HG03060 (cell line): ENCODE results near the gene MSI2.

ENCODE experiments used
- ATAC-seq: cut with Tn5 transposase; IDR thresholded peaks from one replicate; pipeline ENCODE4 v1.9.1; 2021; ENCODE audit warnings: low read depth, moderate number of reproducible peaks; ENCODE audit not compliant: unreplicated experiment

The MSI2 gene

GRCh38 chr17:57514614-57515013 is 258.3 kb downstream of the MSI2 start:
- ATAC-seq = no peak

- ATAC-seq = no peak
These were observed 259.4 kb downstream of the MSI2 start for GRCh38 chr17:57515662-57516211.

- no peak for ATAC-seq
These were observed 260.2 kb downstream of the MSI2 start for GRCh38 chr17:57516290-57517230.

GRCh38 chr17:57517273-57517631 is 260.9 kb downstream of the MSI2 start:
- no peak for ATAC-seq

- ATAC-seq = no peak
These were observed 261.5 kb downstream of the MSI2 start for GRCh38 chr17:57517632-57518456.

- ATAC-seq = no peak
These were observed 262.6 kb downstream of the MSI2 start for GRCh38 chr17:57518587-57519581.

- ATAC-seq = no peak
These were observed 263.5 kb downstream of the MSI2 start for GRCh38 chr17:57519800-57520199.

- ATAC-seq = no peak
These were observed 265.3 kb downstream of the MSI2 start for GRCh38 chr17:57521606-57522005.

- ATAC-seq = no peak
These were observed 266.0 kb downstream of the MSI2 start for GRCh38 chr17:57522042-57523005.

- ATAC-seq = no peak
These were observed 267.8 kb downstream of the MSI2 start for GRCh38 chr17:57523926-57524632.

GRCh38 chr17:57524839-57525568 is 268.7 kb downstream of the MSI2 start:
- ATAC-seq = no peak

- no peak for ATAC-seq
These were observed 271.1 kb downstream of the MSI2 start for GRCh38 chr17:57527221-57528057.

GRCh38 chr17:57528058-57528451 is 271.7 kb downstream of the MSI2 start:
- ATAC-seq = no peak

GRCh38 chr17:57530026-57530425 is 273.7 kb downstream of the MSI2 start:
- no peak for ATAC-seq

GRCh38 chr17:57530508-57530907 is 274.2 kb downstream of the MSI2 start:
- ATAC-seq = no peak

- no peak for ATAC-seq
These were observed 274.8 kb downstream of the MSI2 start for GRCh38 chr17:57531078-57531477.
